CD8-positive, alpha-beta memory T cell (primary cell): ENCODE measurements around the gene MRPL39. TPM values are rescaled to one million over a fixed set of nuclear protein-coding genes. Genes with fewer than 3 reads are reported as not detected.

ENCODE experiments used
- CTCF ChIA-PET: fragments of 350-600 bp; sonication (Branson Sonifier 250); formaldehyde crosslinking; loops from one replicate; lab custom pipeline; 2021; ENCODE audit warnings: antibody characterized with exemption; lab: Charles Lee
- POLR2A ChIA-PET: fragments of 350-600 bp; sonication (Branson Sonifier 250); formaldehyde crosslinking; loops from one replicate; lab custom pipeline; 2021; ENCODE audit warnings: antibody characterized with exemption; lab: Charles Lee
- DNase-seq, 5 donors: peaks; one replicate each; pipeline versions ENCODE4 v3.0.0 to v3.0.0-alpha.2; 2020 to 2022; ENCODE audit warnings: mixed read lengths in 1 of 5
- H3K27ac ChIP-seq: one replicate; pipeline ENCODE4 v1.7.0; 2013; ENCODE audit warnings: low read depth, mild to moderate bottlenecking, low read length, moderate library complexity
- H3K27me3 ChIP-seq: 2 replicates; pipeline ENCODE4 v1.7.0; 2013; ENCODE audit warnings: low read length, mild to moderate bottlenecking; ENCODE audit not compliant: insufficient read depth, poor library complexity, severe bottlenecking
- H3K36me3 ChIP-seq: 2 replicates; pipeline ENCODE4 v1.7.0; 2013; ENCODE audit warnings: mild to moderate bottlenecking, low read length, moderate library complexity; ENCODE audit not compliant: insufficient read depth
- H3K4me1 ChIP-seq: 2 replicates; pipeline ENCODE4 v1.7.0; 2013; ENCODE audit warnings: mild to moderate bottlenecking, low read length, moderate library complexity; ENCODE audit not compliant: insufficient read depth
- H3K4me3 ChIP-seq: 2 replicates; pipeline ENCODE4 v1.7.0; 2013; ENCODE audit warnings: mild to moderate bottlenecking, low read length
- H3K9me3 ChIP-seq: 2 replicates; pipeline ENCODE4 v1.7.0; 2013; ENCODE audit warnings: mild to moderate bottlenecking, low read length
- H3K27ac Mint-ChIP-seq, 8 donors: one replicate each; pipeline ENCODE4 v1.8.0; 2020 to 2021; ENCODE audit warnings: mixed read lengths in 8 of 8, mild to moderate bottlenecking in 6 of 8, inconsistent platforms in 3 of 8, moderate library complexity in 3 of 8
- H3K27me3 Mint-ChIP-seq, 2 donors: one replicate each; pipeline ENCODE4 v1.8.0; 2020 to 2021; ENCODE audit warnings: mixed read lengths in 2 of 2, mild to moderate bottlenecking in 1 of 2, moderate library complexity in 1 of 2
- H3K36me3 Mint-ChIP-seq, 3 donors: one replicate each; pipeline ENCODE4 v1.8.0; 2020 to 2021; ENCODE audit warnings: mixed read lengths in 3 of 3, inconsistent platforms in 1 of 3, mild to moderate bottlenecking in 1 of 3
- H3K4me1 Mint-ChIP-seq, 3 donors: one replicate each; pipeline ENCODE4 v1.8.0; 2020 to 2021; ENCODE audit warnings: mixed read lengths in 3 of 3, inconsistent platforms in 1 of 3, mild to moderate bottlenecking in 1 of 3
- H3K4me3 Mint-ChIP-seq, 7 donors: one replicate each; pipeline ENCODE4 v1.8.0; 2020 to 2021; ENCODE audit warnings: mixed read lengths in 7 of 7, mild to moderate bottlenecking in 6 of 7, moderate library complexity in 4 of 7, inconsistent platforms in 2 of 7
- H3K9me3 Mint-ChIP-seq, 5 donors: one replicate each; pipeline ENCODE4 v1.8.0; 2020 to 2022; ENCODE audit warnings: mixed read lengths in 5 of 5, mild to moderate bottlenecking in 3 of 5, moderate library complexity in 2 of 5, inconsistent platforms in 1 of 5
- polyA plus RNA-seq: library from polyadenylated mRNA; unstranded; fragments of 300-500 nt; fragmentation: Illumina TruSeq; gene quantifications from one replicate; pipeline ENCODE4 v1.2.3, GENCODE V29; 2021
- total RNA-seq, 2 experiments: library from RNA; stranded (reverse); gene quantifications; one replicate each; pipeline ENCODE4 v1.2.3, GENCODE V29; 2021

MRPL39 gene
- 10 to 100 TPM; 81.1 to 85.5 TPM for total RNA-seq
- polyA plus RNA-seq: 39.3 TPM

DNA sequence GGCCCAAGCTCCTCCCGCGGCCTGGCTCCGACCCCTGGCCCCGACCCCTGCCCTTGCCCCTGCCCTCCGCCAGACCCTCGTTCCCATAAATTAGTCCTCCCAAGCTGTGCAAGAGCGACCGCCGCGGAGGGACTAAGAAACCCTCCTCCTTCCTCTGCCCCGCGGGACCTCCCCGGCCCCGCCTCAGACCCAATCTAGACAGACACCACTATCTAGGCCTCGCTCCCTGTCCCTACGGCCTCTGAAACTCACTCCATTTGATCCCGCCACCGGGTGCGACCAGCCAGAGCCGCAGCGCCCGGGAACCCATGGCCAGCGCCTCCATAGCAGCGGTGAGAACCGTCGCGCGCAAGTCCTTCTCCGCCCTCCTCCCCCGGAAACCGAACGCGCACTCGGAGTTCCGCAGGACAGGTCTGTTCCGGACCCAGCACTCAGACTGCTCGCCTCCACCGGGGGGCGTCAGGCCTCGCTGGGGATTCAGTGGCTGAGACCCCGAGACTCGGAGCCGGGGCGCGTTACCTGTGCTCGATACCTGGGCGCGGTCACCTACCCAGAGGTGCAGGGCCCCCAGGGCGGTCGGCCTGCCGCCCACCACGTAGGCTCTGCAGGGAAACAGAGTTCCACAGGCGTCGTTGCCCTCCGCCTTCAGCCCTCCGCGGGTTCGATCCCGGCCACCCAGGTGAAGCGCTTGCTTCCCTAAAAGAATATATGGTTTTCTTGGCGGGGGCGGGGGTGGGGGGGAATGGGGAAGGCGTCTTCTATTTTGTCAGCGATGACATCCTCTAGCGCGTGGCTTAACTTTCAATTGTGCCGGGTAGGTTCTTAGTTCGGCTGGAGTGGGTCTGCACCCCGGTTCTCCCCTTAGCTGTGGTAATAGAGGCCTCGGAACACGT is at the start of gene MRPL39:
TSS of gene MRPL39 (minus strand) at position 331 of the 893 bp plus-strand sequence. CDS start at position 325, 6 bp downstream.
- peak within 1 kb of the TSS; percentile 95 to 100 (median 100) for H3K4me3 Mint-ChIP-seq
- peak; percentile 74 to 91 (median 79) for DNase-seq
- no peaks in the 10 kb centered on the region for H3K9me3 Mint-ChIP-seq
- ChIA-PET POLR2A (interaction anchor here (0.7 to 2.4 kb wide), 3 partner anchors 40 to 148 kb away, joined by 3 to 10 read pairs (median 4); partner anchors contain the start of genes ATP5PF and GABPA), CTCF (interaction anchor here (0.8 to 2.3 kb wide), 25 partner anchors 10 to 278 kb away, joined by 3 to 19 read pairs (median 4); partner anchors contain the start of genes ATP5PF, GABPA and JAM2)
- Histone ChIP-seq H3K4me1 (peaks cover 11% of the 10 kb centered on the region), H3K4me3 (peak within 1 kb of the TSS; percentile 68), H3K9me3 (no peaks in the 10 kb centered on the region), H3K27ac (peak within 1 kb of the TSS; percentile 83), H3K27me3 (no peaks in the 10 kb centered on the region), H3K36me3 (peaks cover 12% of the 10 kb centered on the region)
- peak within 1 kb of the TSS; percentile 75 to 100 (median 99) for H3K27ac Mint-ChIP-seq
- peaks cover 0 to 41% (median 2%) of the 10 kb centered on the region in 3 donors for H3K36me3 Mint-ChIP-seq
- H3K27me3 Mint-ChIP-seq: peaks cover 0 to 1% of the 10 kb centered on the region in 2 donors
- peaks cover 37 to 55% (median 53%) of the 10 kb centered on the region in 3 donors for H3K4me1 Mint-ChIP-seq

GRCh38 chr21:25656412-25656811 is 49.1 kb upstream of the MRPL39 start:
- no peaks in the 10 kb centered on the region for H3K36me3 Mint-ChIP-seq
- H3K27ac ChIP-seq: no peak overlapping the region
- H3K9me3 Mint-ChIP-seq: no peaks in the 10 kb centered on the region
- peaks cover 0 to 3% of the 10 kb centered on the region in 2 donors for H3K27me3 Mint-ChIP-seq
- ChIA-PET POLR2A (no interaction called here), CTCF (interaction anchor here (1.0 kb wide), 1 partner anchor 10 kb away, joined by 4 read pairs; no protein-coding TSS in a partner anchor)
- H3K9me3 ChIP-seq: no peaks in the 10 kb centered on the region
- no peak overlapping the region for H3K4me3 Mint-ChIP-seq
- H3K27me3 ChIP-seq: no peaks in the 10 kb centered on the region
- no peak overlapping the region for H3K4me3 ChIP-seq
- no peaks in the 10 kb centered on the region for H3K36me3 ChIP-seq
- no peaks in the 10 kb centered on the region for H3K4me1 ChIP-seq
- H3K27ac Mint-ChIP-seq: no peak overlapping the region
- DNase-seq: no peak
- H3K4me1 Mint-ChIP-seq: no peaks in the 10 kb centered on the region

GRCh38 chr21:25649146-25649545 is 41.9 kb upstream of the MRPL39 start:
- CTCF ChIA-PET: interaction anchor here (1.0 kb wide), 1 partner anchor 44 kb away, joined by 3 read pairs; no protein-coding TSS in a partner anchor
- H3K27ac ChIP-seq: no peak overlapping the region
- Mint-ChIP-seq H3K27ac (no peak overlapping the region), H3K4me1 (no peaks in the 10 kb centered on the region), H3K27me3 (no peaks in the 10 kb centered on the region), H3K4me3 (no peak overlapping the region), H3K36me3 (no peaks in the 10 kb centered on the region), H3K9me3 (no peaks in the 10 kb centered on the region)
- H3K36me3 ChIP-seq: no peaks in the 10 kb centered on the region
- no peaks in the 10 kb centered on the region for H3K27me3 ChIP-seq
- POLR2A ChIA-PET: no interaction called here
- H3K9me3 ChIP-seq: no peaks in the 10 kb centered on the region
- no peaks in the 10 kb centered on the region for H3K4me1 ChIP-seq
- H3K4me3 ChIP-seq: no peak overlapping the region
- no peak for DNase-seq

DNA sequence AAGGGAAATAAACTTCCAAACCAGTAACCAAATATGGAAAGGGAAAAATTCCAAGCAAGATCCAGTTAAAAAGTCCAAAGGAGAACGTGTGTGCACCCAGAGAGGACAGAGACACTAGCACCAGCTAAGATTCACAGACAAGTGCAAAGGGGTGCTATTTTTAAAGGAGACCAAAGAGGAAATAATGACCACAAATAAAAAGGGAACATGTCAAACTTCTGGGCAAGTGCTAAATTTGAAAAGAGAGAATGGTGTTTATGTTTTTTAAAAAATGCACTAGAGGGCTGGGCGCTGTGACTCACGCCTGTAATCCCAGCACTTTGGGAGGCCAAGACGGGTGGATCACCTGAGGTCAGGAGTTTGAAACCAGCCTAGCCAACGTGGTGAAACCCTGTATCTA is 40.4 kb upstream of the MRPL39 start:
- ChIA-PET POLR2A (no interaction called here), CTCF (interaction anchor here (1.5 to 1.8 kb wide), 2 partner anchors 8 to 40 kb away, joined by 3 to 4 read pairs; no protein-coding TSS in a partner anchor)
- Histone ChIP-seq H3K9me3 (no peaks in the 10 kb centered on the region), H3K4me1 (no peaks in the 10 kb centered on the region), H3K27ac (no peak overlapping the region), H3K4me3 (no peak overlapping the region), H3K27me3 (no peaks in the 10 kb centered on the region), H3K36me3 (no peaks in the 10 kb centered on the region)
- H3K4me3 Mint-ChIP-seq: no peak overlapping the region
- H3K27me3 Mint-ChIP-seq: no peaks in the 10 kb centered on the region
- DNase-seq: no peak
- H3K9me3 Mint-ChIP-seq: peaks cover 0 to 1% (median 0%) of the 10 kb centered on the region in 5 donors
- no peaks in the 10 kb centered on the region for H3K36me3 Mint-ChIP-seq
- H3K27ac Mint-ChIP-seq: no peak overlapping the region
- H3K4me1 Mint-ChIP-seq: no peaks in the 10 kb centered on the region

DNA sequence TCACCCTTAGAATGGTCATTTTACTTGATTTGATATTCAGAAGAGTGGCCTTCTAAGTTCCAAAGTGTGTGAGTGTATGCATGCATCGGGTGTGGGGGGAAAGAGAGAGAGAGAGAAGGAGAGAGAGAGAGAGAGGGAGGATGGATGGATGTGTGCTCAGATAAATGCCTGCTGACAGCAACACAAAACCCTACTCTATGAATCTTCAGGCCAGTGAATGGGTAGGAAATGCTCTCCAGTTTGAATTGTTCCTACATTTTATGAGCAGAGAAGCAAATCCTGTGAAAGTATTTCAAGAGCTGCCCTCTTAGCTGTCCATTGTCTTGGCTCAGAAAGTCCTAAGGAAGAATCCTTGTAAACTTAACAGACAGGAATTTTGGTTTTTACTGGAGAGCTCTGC is 39.2 kb upstream of the MRPL39 start:
- DNase-seq: no peak
- ChIA-PET POLR2A (no interaction called here), CTCF (interaction anchor here (1.5 to 1.8 kb wide), 2 partner anchors 9 to 39 kb away, joined by 3 to 4 read pairs; no protein-coding TSS in a partner anchor)
- Histone ChIP-seq H3K9me3 (no peaks in the 10 kb centered on the region), H3K4me1 (no peaks in the 10 kb centered on the region), H3K27me3 (no peaks in the 10 kb centered on the region), H3K4me3 (no peak overlapping the region), H3K27ac (no peak overlapping the region), H3K36me3 (no peaks in the 10 kb centered on the region)
- Mint-ChIP-seq H3K36me3 (no peaks in the 10 kb centered on the region), H3K4me3 (peak overlapping the region in 1 of 7 donors; percentile 9), H3K27me3 (no peaks in the 10 kb centered on the region), H3K9me3 (peaks cover 0 to 1% (median 0%) of the 10 kb centered on the region in 5 donors), H3K4me1 (no peaks in the 10 kb centered on the region), H3K27ac (no peak overlapping the region)

- Mint-ChIP-seq H3K9me3 (peaks cover 0 to 1% (median 0%) of the 10 kb centered on the region in 5 donors), H3K27ac (no peak overlapping the region), H3K4me3 (no peak overlapping the region), H3K36me3 (no peaks in the 10 kb centered on the region), H3K4me1 (peaks cover 13 to 16% (median 16%) of the 10 kb centered on the region in 3 donors), H3K27me3 (peaks cover 5 to 16% of the 10 kb centered on the region in 2 donors)
- Histone ChIP-seq H3K4me1 (peaks cover 11% of the 10 kb centered on the region), H3K9me3 (no peaks in the 10 kb centered on the region), H3K4me3 (no peak overlapping the region), H3K36me3 (no peaks in the 10 kb centered on the region), H3K27me3 (no peaks in the 10 kb centered on the region), H3K27ac (no peak overlapping the region)
- ChIA-PET POLR2A (no interaction called here), CTCF (interaction anchor here (1.1 to 1.2 kb wide), 2 partner anchors 9 to 35 kb away, joined by 3 read pairs; no protein-coding TSS in a partner anchor)
- no peak for DNase-seq
Measured at GRCh38 chr21:25643486-25643885, 36.2 kb upstream of the MRPL39 start.

DNA sequence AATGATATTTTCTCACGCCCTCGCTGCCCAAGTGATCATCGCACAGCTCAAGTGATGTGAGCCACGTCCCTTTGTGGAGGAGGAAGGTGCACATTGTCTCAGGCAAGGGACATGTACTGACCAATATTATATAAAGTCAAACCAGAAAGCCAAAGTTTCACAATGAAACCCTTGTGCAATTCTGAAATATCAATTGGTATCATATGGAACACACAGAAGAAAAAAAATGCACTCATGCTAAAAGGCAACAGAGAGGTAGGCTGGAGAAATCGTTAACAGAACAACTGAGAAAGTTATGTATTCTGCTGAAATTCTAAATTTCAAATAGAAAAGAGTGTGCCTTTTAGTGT is 33.6 kb upstream of the MRPL39 start:
- Histone ChIP-seq H3K4me1 (peaks cover 12% of the 10 kb centered on the region), H3K36me3 (no peaks in the 10 kb centered on the region), H3K27ac (no peak overlapping the region), H3K9me3 (no peaks in the 10 kb centered on the region), H3K27me3 (peaks cover 4% of the 10 kb centered on the region), H3K4me3 (no peak overlapping the region)
- DNase-seq: no peak
- ChIA-PET CTCF (interaction anchor here (3.2 kb wide), 1 partner anchor 32 kb away, joined by 15 read pairs; no protein-coding TSS in a partner anchor), POLR2A (no interaction called here)
- H3K9me3 Mint-ChIP-seq: peaks cover 0 to 1% (median 0%) of the 10 kb centered on the region in 5 donors
- H3K27ac Mint-ChIP-seq: peak overlapping the region in 5 of 8 donors; percentile 14 to 95 (median 72)
- peaks cover 14 to 18% (median 18%) of the 10 kb centered on the region in 3 donors for H3K4me1 Mint-ChIP-seq
- peaks cover 16 to 35% of the 10 kb centered on the region in 2 donors for H3K27me3 Mint-ChIP-seq
- H3K4me3 Mint-ChIP-seq: peak overlapping the region; percentile 68 to 90 (median 84)
- no peaks in the 10 kb centered on the region for H3K36me3 Mint-ChIP-seq
